Stimulated activated CD4-positive, alpha-beta T cell treated with anti-CD3 and anti-CD28 coated beads, Interleukin-4, amount 100 ng/mL, for 24 hours (primary cell): ENCODE results near the gene CTNNA1.

Experiments
- DNase-seq: peaks from one replicate; pipeline ENCODE4 v3.0.0-alpha.2; 2020

The CTNNA1 gene

GRCh38 chr5:138869763-138870500 is 116.7 kb downstream of the CTNNA1 start:
- peak; percentile 8 for DNase-seq

- DNase-seq, result no peak
Observed at GRCh38 chr5:138870611-138871010, 117.4 kb downstream of the CTNNA1 start.

GRCh38 chr5:138872841-138873465 is 119.7 kb downstream of the CTNNA1 start:
- no peak for DNase-seq

- DNase-seq, result no peak
Observed at GRCh38 chr5:138873466-138874221, 120.4 kb downstream of the CTNNA1 start.

GRCh38 chr5:138874241-138874640 is 121.0 kb downstream of the CTNNA1 start:
- DNase-seq, result no peak

- no peak for DNase-seq
Observed at GRCh38 chr5:138874771-138875551, 121.7 kb downstream of the CTNNA1 start, which contains the start of gene LRRTM2. TSS of gene LRRTM2 (minus strand) at chr5:138875335. CDS start at chr5:138874911, 424 bp downstream.

GRCh38 chr5:138875552-138875875 is 122.3 kb downstream of the CTNNA1 start:
- no peak for DNase-seq

- DNase-seq, result no peak
Observed at GRCh38 chr5:138875946-138876345, 122.7 kb downstream of the CTNNA1 start.

- no peak for DNase-seq
Observed at GRCh38 chr5:138876811-138877210, 123.6 kb downstream of the CTNNA1 start.

- DNase-seq, result no peak
Observed at GRCh38 chr5:138878437-138879235, 125.4 kb downstream of the CTNNA1 start.

- no peak for DNase-seq
Observed at GRCh38 chr5:138883211-138883610, 130.0 kb downstream of the CTNNA1 start.

- no peak for DNase-seq
Observed at GRCh38 chr5:138884094-138884493, 130.9 kb downstream of the CTNNA1 start.

GRCh38 chr5:138884554-138884953 is 131.3 kb downstream of the CTNNA1 start:
- no peak for DNase-seq

GRCh38 chr5:138889994-138890393 is 136.8 kb downstream of the CTNNA1 start:
- no peak for DNase-seq

GRCh38 chr5:138890644-138891043 is 137.4 kb downstream of the CTNNA1 start:
- no peak for DNase-seq

GRCh38 chr5:138895918-138896317 is 142.7 kb downstream of the CTNNA1 start:
- no peak for DNase-seq

GRCh38 chr5:138898299-138898698 is 145.1 kb downstream of the CTNNA1 start:
- DNase-seq, result no peak

- no peak for DNase-seq
Observed at GRCh38 chr5:138898742-138899141, 145.5 kb downstream of the CTNNA1 start.

- peak; percentile 14 for DNase-seq
Observed at GRCh38 chr5:138900281-138900965, 147.2 kb downstream of the CTNNA1 start.

- no peak for DNase-seq
Observed at GRCh38 chr5:138901716-138902115, 148.5 kb downstream of the CTNNA1 start.

GRCh38 chr5:138903130-138903775 is 150.0 kb downstream of the CTNNA1 start:
- no peak for DNase-seq
